Activated CD8-positive, alpha-beta memory T cell treated with anti-CD3 and anti-CD28 coated beads, Interleukin-2, amount 50 U/mL, for 48 hours (primary cell): ENCODE data around the gene ABHD16A.
A peak's percentile ranks its signal among the peaks of the same experiment; 100 is the strongest.

ENCODE experiments used
- DNase-seq: peaks from one replicate; pipeline ENCODE4 v3.0.0-alpha.2; 2020

Gene ABHD16A

GRCh38 chr6:31702819-31703716, at the start of gene ABHD16A:
TSS of gene ABHD16A (minus strand) at chr6:31703324. CDS start at chr6:31703281, 43 bp downstream.
- peak; percentile 96 for DNase-seq

GRCh38 chr6:31752739-31753319, 49.7 kb upstream of the ABHD16A start:
- no peak for DNase-seq

- DNase-seq: no peak
Measured at GRCh38 chr6:31750411-31751022, 47.4 kb upstream of the ABHD16A start.

- DNase-seq: no peak
Measured at GRCh38 chr6:31749301-31750036, 46.3 kb upstream of the ABHD16A start.

- no peak for DNase-seq
Measured at GRCh38 chr6:31744422-31744821, 41.3 kb upstream of the ABHD16A start.

- DNase-seq: no peak
Measured at GRCh38 chr6:31742894-31743293, 39.8 kb upstream of the ABHD16A start.

GRCh38 chr6:31741815-31742214, 38.7 kb upstream of the ABHD16A start:
- DNase-seq: no peak

- no peak for DNase-seq
Measured at GRCh38 chr6:31740397-31741223, 37.5 kb upstream of the ABHD16A start.

- DNase-seq: peak; percentile 98
Measured at GRCh38 chr6:31739639-31740396, 36.7 kb upstream of the ABHD16A start, which contains the start of gene MSH5. TSS of gene MSH5 (plus strand) at chr6:31740005. CDS start at chr6:31740467, 462 bp downstream.

- DNase-seq: no peak
Measured at GRCh38 chr6:31737991-31738979, 35.2 kb upstream of the ABHD16A start.

GRCh38 chr6:31737315-31737990, 34.3 kb upstream of the ABHD16A start:
- DNase-seq: no peak

GRCh38 chr6:31736768-31737314, 33.7 kb upstream of the ABHD16A start:
- DNase-seq: no peak

GRCh38 chr6:31736021-31736767, 33.1 kb upstream of the ABHD16A start, which contains the start of gene CLIC1:
TSS of gene CLIC1 (minus strand) at chr6:31736530. CDS start at chr6:31736300, 230 bp downstream.
- DNase-seq: peak; percentile 86

GRCh38 chr6:31734821-31735406, 31.8 kb upstream of the ABHD16A start:
- peak; percentile 74 for DNase-seq

- DNase-seq: no peak
Measured at GRCh38 chr6:31734247-31734820, 31.2 kb upstream of the ABHD16A start.

- no peak for DNase-seq
Measured at GRCh38 chr6:31733734-31734133, 30.6 kb upstream of the ABHD16A start.

- DNase-seq: no peak
Measured at GRCh38 chr6:31732029-31732428, 28.9 kb upstream of the ABHD16A start.
